Measurements from ENCODE around the gene C1orf21. TPM values are rescaled to one million over a fixed set of nuclear protein-coding genes. Genes with fewer than 3 reads are reported as not detected.

The C1orf21 gene
- total RNA-seq, 2 donors from 2014 or later: 68.1 to 81.1 TPM

GRCh38 chr1:184634296-184634695 lies 247.5 kb downstream of the C1orf21 start:
- no peak overlapping the region for H3K9ac ChIP-seq (ENCODE audit: low read depth in 2 of 2, low read length in 2 of 2)
- no peak overlapping the region for H3K4me3 ChIP-seq
- DNase-seq: no peak
- no peaks in the 10 kb centered on the region for H3K27me3 ChIP-seq
- no peaks in the 10 kb centered on the region for H3K4me1 ChIP-seq
- no peaks in the 10 kb centered on the region for H3K9me3 ChIP-seq
- no peak for TF ChIP-seq CTCF (IDR thresholded peaks at IDR 0.05)
- H3K27ac ChIP-seq: no peak overlapping the region
- H3K36me3 ChIP-seq: no peaks in the 10 kb centered on the region
- intact Hi-C loops (cut with DNase I): no loop called here

GRCh38 chr1:184635347-184635979 lies 248.6 kb downstream of the C1orf21 start:
- H3K27me3 ChIP-seq: no peaks in the 10 kb centered on the region
- H3K36me3 ChIP-seq: no peaks in the 10 kb centered on the region
- TF ChIP-seq CTCF (IDR thresholded peaks at IDR 0.05): no peak
- no peaks in the 10 kb centered on the region for H3K4me1 ChIP-seq
- H3K4me3 ChIP-seq: no peak overlapping the region
- no peak overlapping the region for H3K27ac ChIP-seq
- intact Hi-C loops (cut with DNase I): no loop called here
- no peaks in the 10 kb centered on the region for H3K9me3 ChIP-seq
- no peak overlapping the region for H3K9ac ChIP-seq (ENCODE audit: low read depth in 2 of 2, low read length in 2 of 2)
- DNase-seq: no peak

GRCh38 chr1:184635980-184636431 lies 249.2 kb downstream of the C1orf21 start:
- DNase-seq: no peak
- H3K36me3 ChIP-seq: no peaks in the 10 kb centered on the region
- H3K9ac ChIP-seq (ENCODE audit: low read depth in 2 of 2, low read length in 2 of 2): no peak overlapping the region
- no peaks in the 10 kb centered on the region for H3K4me1 ChIP-seq
- TF ChIP-seq CTCF (IDR thresholded peaks at IDR 0.05): no peak
- intact Hi-C loops (cut with DNase I): no loop called here
- H3K27ac ChIP-seq: no peak overlapping the region
- H3K4me3 ChIP-seq: no peak overlapping the region
- no peaks in the 10 kb centered on the region for H3K9me3 ChIP-seq
- H3K27me3 ChIP-seq: no peaks in the 10 kb centered on the region

GRCh38 chr1:184637664-184638240 lies 250.9 kb downstream of the C1orf21 start:
- Histone ChIP-seq H3K9ac (ENCODE audit: low read depth in 2 of 2, low read length in 2 of 2) (no peak overlapping the region), H3K27me3 (no peaks in the 10 kb centered on the region), H3K27ac (no peak overlapping the region), H3K9me3 (no peaks in the 10 kb centered on the region), H3K4me3 (no peak overlapping the region), H3K4me1 (no peaks in the 10 kb centered on the region), H3K36me3 (no peaks in the 10 kb centered on the region)
- no peak for TF ChIP-seq CTCF (IDR thresholded peaks at IDR 0.05)
- no peak for DNase-seq
- intact Hi-C loops (cut with DNase I): no loop called here

- Histone ChIP-seq H3K4me1 (no peaks in the 10 kb centered on the region), H3K9me3 (no peaks in the 10 kb centered on the region), H3K9ac (ENCODE audit: low read depth in 2 of 2, low read length in 2 of 2) (no peak overlapping the region), H3K4me3 (no peak overlapping the region), H3K36me3 (no peaks in the 10 kb centered on the region), H3K27ac (no peak overlapping the region), H3K27me3 (no peaks in the 10 kb centered on the region)
- no peak for DNase-seq
- intact Hi-C loops (cut with DNase I): no loop called here
- no peak for TF ChIP-seq CTCF (IDR thresholded peaks at IDR 0.05)
Measured at GRCh38 chr1:184639205-184639604, 252.4 kb downstream of the C1orf21 start.
